DMS114 treated with DMSO at 0.1 percent for 48 hours (cell line): ENCODE results near the gene GALNT18.

Experiments used
- DNase-seq: peaks from one replicate; lab custom pipeline; 2025; ENCODE audit not compliant: unreplicated experiment; lab: John Stamatoyannopoulos, UW

The GALNT18 gene

GRCh38 chr11:11247086-11247485 is 374.7 kb downstream of the GALNT18 start:
- DNase-seq = no peak

- no peak for DNase-seq
These were observed 375.6 kb downstream of the GALNT18 start for GRCh38 chr11:11246166-11246565.

- no peak for DNase-seq
These were observed 376.4 kb downstream of the GALNT18 start for GRCh38 chr11:11245453-11245852.

GRCh38 chr11:11244470-11245080 is 377.2 kb downstream of the GALNT18 start:
- no peak for DNase-seq

DNA sequence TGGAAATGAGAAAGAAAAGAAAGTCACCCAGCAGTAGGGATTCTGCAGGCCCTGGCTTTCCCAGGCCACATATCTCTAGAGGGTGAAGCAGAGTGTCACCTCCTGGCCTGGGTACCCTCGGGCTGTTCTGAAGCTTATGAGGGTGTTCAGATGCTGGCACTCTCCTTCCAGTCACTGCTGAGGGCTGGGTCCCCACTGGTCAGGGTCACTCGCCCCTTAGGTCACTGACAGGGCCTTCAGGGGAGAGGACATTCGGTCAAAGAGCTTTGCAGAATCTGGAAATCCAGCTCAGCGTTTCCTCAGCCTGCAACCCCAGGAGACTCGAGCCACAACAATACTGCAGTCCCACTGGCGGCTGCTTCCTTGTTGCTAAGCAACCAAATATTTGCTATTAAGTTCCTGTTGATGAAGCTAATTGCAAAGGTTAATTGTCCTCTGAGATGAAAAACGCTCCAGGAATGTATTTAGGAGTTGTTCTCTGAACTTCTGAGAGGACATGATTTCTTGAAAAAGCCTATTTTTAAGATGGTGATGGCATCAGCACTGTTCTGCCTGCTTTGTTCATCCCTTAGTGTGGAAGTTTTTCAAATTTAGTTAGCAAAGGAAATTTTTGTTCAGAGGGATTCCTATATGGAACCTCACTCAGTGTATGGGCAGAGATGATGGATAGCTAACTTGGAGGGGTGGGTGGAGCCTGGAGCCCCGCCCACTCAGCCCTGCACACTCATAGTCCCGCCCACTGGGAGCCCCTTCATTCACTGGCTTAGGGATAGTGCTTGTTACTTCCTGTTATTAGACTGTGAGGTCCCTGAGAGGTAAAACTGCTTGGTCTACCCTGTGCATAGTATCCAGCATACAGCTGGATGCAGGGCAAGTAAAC is 378.0 kb downstream of the GALNT18 start:
- DNase-seq = no peak

DNA sequence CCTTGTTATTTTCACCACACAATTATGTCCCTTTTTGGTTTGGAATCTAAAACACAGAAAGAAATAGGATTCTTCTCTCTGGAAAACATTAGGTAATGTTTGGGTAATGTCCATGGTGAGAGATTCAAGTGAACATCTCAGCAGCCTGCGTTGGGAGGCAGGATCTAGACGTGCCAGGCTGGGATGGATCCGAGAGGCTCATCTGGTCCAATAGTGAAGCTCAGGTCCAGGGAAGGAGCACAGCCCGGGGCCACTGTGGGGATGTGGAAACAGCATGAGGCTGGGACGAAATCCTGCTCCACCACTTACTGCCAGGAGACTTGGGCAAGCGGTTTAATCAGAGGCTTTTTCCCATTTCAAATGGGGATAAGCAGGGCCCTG is 378.6 kb downstream of the GALNT18 start:
- no peak for DNase-seq

DNA sequence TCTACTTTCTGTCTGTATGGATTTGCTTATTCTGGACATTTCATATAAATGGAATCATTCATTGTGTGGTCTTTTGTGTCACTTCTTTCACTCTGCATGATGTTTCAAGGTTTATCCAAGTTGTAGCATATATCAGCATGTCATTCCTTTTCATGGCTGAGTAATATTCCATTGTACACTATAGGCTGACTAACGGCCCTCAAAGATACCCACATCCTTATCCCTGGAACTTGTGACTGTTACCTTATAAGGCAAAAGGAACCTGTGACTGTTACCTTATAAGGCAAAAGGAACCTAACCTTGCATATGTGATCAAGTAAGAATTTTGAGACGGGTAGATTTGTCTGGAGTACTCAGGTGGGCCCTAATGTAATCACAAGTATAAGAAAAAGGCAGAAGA is 380.5 kb downstream of the GALNT18 start:
- DNase-seq = no peak

DNA sequence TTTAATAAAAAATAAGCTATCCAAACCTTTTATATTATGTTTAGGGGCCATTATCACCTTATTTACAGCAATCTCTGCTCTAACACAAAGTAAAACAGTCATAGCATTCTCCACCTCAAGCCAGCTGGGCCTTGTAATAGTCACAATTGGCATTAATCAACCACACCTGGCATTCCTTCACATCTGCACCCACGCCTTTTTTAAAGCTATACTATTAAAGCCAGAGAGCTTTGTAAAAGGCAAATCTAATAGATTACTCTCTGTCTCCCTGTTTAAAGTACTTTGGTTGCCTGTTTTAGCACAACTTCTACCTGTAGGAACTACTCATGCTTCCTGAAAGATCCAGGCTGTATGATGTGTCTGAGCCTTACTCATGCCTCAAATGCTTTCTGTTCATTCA is 381.8 kb downstream of the GALNT18 start:
- DNase-seq = no peak

- no peak for DNase-seq
These were observed 384.6 kb downstream of the GALNT18 start for GRCh38 chr11:11237070-11237832.

DNA sequence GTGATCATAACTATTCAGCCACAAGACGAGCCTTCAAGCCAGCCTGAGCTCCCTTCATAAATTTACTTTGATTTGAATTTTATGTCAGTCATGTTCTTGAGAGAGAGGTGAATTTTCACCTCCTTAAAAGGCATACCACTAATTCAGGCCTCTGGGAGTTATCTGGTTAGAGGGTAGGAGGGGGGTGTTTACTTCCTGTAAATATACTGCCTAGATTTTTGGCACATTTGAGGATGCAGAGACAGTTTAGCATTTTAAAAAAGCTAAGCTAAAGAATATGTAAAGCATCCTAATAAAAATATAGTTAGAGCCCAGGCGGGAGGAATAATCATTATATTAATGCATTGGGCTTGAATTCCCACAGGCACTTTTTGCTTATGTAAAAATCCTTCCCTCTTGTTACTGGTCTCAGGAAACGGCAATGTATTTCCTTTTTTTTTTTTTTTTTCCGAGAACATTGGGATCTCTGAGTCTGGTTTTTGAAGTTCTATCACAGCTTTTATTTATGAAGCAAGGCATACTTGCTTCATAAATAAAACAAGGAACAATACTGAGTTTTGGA is 385.2 kb downstream of the GALNT18 start:
- DNase-seq = no peak

DNA sequence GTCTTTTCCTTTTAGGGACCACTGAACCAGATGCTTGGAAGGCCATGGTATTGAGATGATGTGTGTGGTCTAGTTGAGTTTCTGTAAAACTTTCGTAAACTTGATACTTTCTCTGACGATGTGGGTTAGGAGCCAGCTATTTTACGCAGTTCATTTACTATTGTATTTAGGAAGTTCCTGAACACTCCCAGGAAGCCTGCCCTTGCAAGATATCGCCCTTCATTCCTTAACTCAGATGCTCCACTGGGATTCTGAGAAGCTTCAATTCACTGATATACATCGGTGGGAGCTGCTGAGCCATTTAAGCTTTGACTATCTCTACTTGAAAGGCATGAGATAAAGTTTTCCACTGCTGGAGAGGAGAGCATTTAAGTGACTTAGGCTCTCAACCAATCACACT is 390.0 kb downstream of the GALNT18 start:
- no peak for DNase-seq

DNA sequence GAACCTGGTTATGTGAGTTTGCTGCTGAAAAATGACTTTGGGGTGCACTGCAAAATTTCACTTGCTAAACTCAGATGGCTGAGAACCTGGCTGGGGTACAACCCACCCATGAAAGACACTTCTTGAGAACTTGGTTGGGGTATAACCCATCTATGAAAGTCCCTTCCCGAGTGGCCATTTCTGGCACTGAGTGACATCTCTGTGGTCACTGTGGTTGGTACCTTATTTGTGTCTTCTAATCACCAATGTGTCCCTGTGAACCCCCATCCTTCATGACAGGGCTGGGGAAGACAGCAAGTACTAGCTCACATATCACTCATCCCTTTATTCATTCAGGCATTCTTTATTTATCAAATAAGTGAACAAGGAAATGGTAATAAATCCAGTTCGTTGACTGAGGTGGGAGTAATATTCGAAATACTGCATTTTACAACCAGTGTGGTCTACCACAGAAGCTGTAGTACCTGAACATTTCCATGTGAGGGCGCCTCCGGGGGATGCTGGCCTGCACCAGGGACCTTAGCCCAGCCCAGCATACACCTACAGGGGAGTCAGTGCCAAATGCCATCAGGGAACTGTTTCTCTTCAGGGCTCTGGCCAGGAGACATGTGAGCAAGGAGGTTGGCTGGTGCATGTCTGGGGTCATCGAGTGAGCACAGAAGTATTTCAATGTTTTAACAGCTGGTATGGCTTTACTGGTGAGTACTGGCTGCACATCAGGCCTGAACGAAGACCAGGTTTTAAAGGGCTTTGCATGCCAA is 390.8 kb downstream of the GALNT18 start:
- DNase-seq = no peak

GRCh38 chr11:11230087-11230486 is 391.7 kb downstream of the GALNT18 start:
- DNase-seq = no peak

- DNase-seq = no peak
These were observed 392.2 kb downstream of the GALNT18 start for GRCh38 chr11:11229647-11230046.

- no peak for DNase-seq
These were observed 394.3 kb downstream of the GALNT18 start for GRCh38 chr11:11227296-11228085.
